ENCODE measurements around the gene USB1.

USB1 gene

DNA sequence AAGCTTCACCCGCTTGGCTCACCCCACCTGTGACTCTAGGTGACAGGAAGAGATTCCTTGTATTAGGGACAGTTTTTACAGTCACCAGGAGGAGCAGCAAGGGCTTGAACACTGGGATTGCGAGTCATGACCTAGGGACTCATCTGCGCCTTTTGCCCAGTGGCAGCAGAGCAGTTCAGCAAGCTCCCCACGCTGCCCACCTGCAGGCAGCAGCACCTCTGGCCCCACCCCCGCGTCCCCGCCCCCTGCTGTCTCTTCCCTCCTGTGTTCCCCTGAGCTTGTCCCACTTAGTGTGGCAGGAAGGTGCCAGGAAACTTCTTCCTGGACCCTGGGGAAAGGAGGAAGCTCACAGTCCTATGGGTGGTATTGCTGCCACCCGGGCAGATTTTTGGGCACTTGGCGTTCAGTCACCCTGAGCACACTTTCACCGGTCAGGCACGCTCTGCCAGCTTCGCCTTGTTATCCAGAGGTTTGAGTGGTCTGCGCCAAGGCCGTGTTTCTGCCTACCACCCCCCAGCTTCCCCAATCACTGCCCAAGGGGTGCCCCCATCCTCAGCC lies 33.0 kb downstream of the USB1 start:
- H3K27ac ChIP-seq, result no peak overlapping the region
- TF ChIP-seq, protein P1, sequence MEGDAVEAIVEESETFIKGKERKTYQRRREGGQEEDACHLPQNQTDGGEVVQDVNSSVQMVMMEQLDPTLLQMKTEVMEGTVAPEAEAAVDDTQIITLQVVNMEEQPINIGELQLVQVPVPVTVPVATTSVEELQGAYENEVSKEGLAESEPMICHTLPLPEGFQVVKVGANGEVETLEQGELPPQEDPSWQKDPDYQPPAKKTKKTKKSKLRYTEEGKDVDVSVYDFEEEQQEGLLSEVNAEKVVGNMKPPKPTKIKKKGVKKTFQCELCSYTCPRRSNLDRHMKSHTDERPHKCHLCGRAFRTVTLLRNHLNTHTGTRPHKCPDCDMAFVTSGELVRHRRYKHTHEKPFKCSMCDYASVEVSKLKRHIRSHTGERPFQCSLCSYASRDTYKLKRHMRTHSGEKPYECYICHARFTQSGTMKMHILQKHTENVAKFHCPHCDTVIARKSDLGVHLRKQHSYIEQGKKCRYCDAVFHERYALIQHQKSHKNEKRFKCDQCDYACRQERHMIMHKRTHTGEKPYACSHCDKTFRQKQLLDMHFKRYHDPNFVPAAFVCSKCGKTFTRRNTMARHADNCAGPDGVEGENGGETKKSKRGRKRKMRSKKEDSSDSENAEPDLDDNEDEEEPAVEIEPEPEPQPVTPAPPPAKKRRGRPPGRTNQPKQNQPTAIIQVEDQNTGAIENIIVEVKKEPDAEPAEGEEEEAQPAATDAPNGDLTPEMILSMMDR (conservative IDR thresholded peaks at IDR 0.05), result no peak

DNA sequence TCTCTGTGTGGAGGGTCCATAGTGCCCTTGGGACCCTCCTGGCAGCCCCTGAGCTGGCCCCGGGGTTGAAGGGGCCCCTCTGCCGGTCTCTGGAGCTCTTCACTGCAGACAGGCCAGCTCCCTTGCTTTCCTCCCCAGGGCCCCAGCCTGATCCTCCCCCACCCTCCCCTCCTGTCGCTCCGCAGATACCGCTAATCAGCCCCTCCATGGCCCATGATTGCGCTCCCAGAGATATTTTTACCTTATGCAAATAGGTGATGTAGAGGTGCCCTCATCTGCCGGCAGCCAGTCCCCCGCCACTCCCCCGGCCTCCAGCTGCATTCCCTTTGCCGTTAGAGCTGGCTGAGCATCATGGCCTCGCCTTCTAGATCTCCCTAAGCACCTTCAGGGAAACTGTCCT lies 33.6 kb downstream of the USB1 start:
- TF ChIP-seq, protein P1 (conservative IDR thresholded peaks at IDR 0.05), result no peak
- H3K27ac ChIP-seq, result no peak overlapping the region

DNA sequence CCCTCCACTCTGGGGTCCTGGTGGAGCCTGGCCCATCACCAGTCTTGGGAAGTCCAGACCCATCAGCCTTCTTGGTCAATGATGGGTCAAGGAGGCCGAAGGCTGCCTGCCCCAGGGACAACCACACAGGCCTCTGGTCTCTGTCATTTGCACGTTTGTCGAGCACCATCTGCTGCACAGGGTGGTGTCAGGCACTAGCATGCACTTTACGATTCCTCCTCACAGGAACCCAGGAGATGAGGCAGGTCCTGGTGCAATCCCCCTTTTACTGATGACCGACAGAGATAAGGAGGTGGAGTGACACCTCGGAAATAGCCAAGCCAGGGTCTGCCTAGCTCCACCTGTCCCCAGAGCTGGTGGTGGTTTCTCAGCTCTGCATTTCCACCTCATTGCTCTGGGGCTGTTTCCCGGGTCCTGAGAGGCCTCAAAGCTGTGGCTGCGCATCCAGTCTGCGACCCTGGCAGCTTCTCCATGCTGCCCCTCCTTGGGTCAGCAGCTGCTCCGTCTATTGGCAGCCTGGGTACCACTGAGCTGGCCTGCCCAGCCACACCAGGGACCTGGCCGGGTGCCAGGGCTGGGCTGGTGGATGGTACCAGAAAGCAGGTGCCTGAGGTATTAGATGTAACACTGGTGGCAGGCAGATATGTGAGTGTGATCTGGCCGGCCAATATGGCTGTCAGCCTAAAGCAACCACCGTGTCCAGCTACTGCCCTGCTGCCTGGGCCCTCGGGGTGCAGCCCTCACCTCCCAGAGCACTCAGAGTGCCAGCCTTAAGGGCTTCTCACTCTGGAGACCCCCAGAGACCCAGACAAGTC lies 34.4 kb downstream of the USB1 start:
- H3K27ac ChIP-seq, result no peak overlapping the region
- TF ChIP-seq, protein P1 (conservative IDR thresholded peaks at IDR 0.05), result no peak

DNA sequence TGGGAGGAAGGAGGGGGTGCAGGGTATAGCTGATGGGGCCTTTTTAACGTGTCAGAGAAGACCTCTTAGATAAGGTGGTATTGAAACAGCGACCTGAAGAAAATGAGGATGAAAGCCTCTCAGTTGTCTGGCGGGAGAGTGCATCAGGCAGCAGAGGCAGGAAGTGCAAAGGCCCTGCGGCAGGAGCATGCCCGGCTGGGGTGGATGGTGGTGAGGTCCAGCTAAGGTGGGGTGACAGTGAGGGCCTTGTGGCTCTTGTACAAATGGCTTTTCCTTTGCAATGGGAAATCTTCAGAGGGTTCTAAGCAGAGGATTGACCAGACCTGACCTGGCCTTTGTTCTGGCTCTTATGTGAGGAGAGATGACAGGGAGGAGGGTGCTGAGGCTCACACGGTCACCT lies 35.7 kb downstream of the USB1 start:
- TF ChIP-seq, protein P1 (conservative IDR thresholded peaks at IDR 0.05), result no peak

DNA sequence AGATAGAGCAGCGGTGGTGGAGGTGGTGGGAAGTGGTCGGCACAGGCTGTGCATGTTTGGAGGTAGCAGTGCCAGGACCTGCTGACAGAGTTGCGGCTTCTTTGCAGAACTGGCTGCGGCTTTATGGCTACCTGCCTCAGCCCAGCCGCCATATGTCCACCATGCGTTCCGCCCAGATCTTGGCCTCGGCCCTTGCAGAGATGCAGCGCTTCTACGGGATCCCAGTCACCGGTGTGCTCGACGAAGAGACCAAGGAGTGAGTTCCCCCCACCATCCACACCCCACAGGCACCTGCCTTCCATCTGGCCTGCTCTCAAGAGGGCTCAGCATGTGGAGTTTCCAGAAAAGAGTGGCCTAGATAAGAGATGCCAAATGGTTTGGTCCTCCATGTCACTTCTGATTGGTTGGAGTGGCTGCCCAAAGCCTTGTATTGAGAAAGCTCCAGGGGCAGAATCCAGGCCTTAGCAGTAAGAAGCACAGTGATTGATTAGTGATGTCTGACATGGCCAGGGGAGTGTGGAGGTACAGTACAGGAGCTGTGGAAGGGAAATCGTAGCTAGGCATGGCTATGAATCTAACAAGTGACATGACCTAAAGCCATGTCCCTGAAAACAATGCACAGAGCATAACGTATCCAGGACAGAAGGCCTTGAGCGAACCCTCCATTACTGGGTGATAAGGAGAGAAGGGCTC lies 36.3 kb downstream of the USB1 start:
- TF ChIP-seq, protein P1 (conservative IDR thresholded peaks at IDR 0.05), result no peak
- H3K27ac ChIP-seq, result no peak overlapping the region

More for the DNA sequence above, 35.7 kb downstream of the USB1 start:
- no peak overlapping the region for H3K27ac ChIP-seq

DNA sequence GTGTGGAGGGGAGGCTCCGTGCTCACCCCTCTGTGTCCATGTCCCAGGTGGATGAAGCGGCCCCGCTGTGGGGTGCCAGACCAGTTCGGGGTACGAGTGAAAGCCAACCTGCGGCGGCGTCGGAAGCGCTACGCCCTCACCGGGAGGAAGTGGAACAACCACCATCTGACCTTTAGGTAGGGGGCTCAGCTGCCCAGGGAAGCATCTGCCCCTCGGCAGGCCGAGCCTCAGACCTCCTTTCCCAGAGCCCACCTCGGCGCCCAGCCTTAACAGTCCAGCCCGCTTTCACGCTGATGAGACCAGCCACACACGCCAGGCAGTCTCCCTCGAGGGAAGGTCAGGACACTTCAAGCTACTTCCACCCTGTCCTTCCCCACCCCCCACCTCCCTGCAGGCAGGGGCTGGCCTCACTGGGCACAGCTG lies 37.0 kb downstream of the USB1 start:
- TF ChIP-seq, protein P1 (conservative IDR thresholded peaks at IDR 0.05), result no peak
- no peak overlapping the region for H3K27ac ChIP-seq

DNA sequence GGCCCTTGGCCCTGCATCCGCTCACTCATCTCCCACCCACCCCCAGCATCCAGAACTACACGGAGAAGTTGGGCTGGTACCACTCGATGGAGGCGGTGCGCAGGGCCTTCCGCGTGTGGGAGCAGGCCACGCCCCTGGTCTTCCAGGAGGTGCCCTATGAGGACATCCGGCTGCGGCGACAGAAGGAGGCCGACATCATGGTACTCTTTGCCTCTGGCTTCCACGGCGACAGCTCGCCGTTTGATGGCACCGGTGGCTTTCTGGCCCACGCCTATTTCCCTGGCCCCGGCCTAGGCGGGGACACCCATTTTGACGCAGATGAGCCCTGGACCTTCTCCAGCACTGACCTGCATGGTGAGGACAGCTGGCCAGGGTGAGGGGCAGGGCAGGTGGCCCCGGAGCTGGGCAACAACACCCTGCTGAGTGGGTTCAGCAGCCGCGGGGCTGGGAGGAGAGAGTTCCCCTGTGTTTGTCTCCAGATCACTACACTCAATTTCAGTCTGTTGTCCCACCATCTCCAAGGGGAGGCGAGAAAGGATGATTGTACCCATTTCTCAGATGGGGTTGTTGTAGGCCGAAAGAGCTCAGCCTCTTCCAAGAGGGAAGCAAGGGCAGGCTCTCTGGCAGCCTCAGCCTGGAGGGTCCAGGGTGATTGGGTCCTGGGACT lies 38.8 kb downstream of the USB1 start:
- TF ChIP-seq, protein P1 (conservative IDR thresholded peaks at IDR 0.05), result no peak
- no peak overlapping the region for H3K27ac ChIP-seq
